Activated naive CD8-positive, alpha-beta T cell treated with anti-CD3 and anti-CD28 coated beads for 36 hours (primary cell): Measurements from ENCODE around the gene GALNT9. TPM values are rescaled to one million over a fixed set of nuclear protein-coding genes. Genes with fewer than 3 reads are reported as not detected.

Experiments used
- DNase-seq: peaks from one replicate; pipeline ENCODE4 v3.0.0; 2021
- H3K27ac Mint-ChIP-seq: one replicate; pipeline ENCODE4 v1.8.0; 2022; ENCODE audit warnings: mild to moderate bottlenecking, moderate library complexity, mixed read lengths
- H3K27me3 Mint-ChIP-seq: one replicate; pipeline ENCODE4 v1.8.0; 2022; ENCODE audit warnings: mild to moderate bottlenecking, mixed read lengths
- H3K36me3 Mint-ChIP-seq: one replicate; pipeline ENCODE4 v1.8.0; 2021; ENCODE audit warnings: mild to moderate bottlenecking, mixed read lengths
- H3K4me1 Mint-ChIP-seq: one replicate; pipeline ENCODE4 v1.8.0; 2021; ENCODE audit warnings: mixed read lengths
- H3K4me3 Mint-ChIP-seq: one replicate; pipeline ENCODE4 v1.8.0; 2022; ENCODE audit warnings: mild to moderate bottlenecking, moderate library complexity, mixed read lengths
- H3K9me3 Mint-ChIP-seq: one replicate; pipeline ENCODE4 v1.8.0; 2022; ENCODE audit warnings: mixed read lengths
- total RNA-seq, 2 experiments: library from RNA; stranded (reverse); gene quantifications; one replicate each; pipeline ENCODE4 v1.2.3, GENCODE V29; 2021

GALNT9 gene
- total RNA-seq, 2 experiments from 2014 or later = not detected

- Mint-ChIP-seq H3K9me3 (peaks cover 2% of the 10 kb centered on the region), H3K27me3 (peaks cover 3% of the 10 kb centered on the region), H3K4me3 (peak overlapping the region; percentile 53), H3K36me3 (peaks cover 5% of the 10 kb centered on the region), H3K27ac (no peak overlapping the region), H3K4me1 (peaks cover 31% of the 10 kb centered on the region)
- no peak for DNase-seq
Measured at GRCh38 chr12:132188451-132188901, 140.9 kb downstream of the GALNT9 start.

- H3K4me1 Mint-ChIP-seq = peaks cover 33% of the 10 kb centered on the region
- no peak overlapping the region for H3K27ac Mint-ChIP-seq
- DNase-seq = no peak
- H3K9me3 Mint-ChIP-seq = no peaks in the 10 kb centered on the region
- no peak overlapping the region for H3K4me3 Mint-ChIP-seq
- H3K27me3 Mint-ChIP-seq = peaks cover 3% of the 10 kb centered on the region
- peaks cover 1% of the 10 kb centered on the region for H3K36me3 Mint-ChIP-seq
Measured at GRCh38 chr12:132187646-132188450, 141.5 kb downstream of the GALNT9 start.

DNA sequence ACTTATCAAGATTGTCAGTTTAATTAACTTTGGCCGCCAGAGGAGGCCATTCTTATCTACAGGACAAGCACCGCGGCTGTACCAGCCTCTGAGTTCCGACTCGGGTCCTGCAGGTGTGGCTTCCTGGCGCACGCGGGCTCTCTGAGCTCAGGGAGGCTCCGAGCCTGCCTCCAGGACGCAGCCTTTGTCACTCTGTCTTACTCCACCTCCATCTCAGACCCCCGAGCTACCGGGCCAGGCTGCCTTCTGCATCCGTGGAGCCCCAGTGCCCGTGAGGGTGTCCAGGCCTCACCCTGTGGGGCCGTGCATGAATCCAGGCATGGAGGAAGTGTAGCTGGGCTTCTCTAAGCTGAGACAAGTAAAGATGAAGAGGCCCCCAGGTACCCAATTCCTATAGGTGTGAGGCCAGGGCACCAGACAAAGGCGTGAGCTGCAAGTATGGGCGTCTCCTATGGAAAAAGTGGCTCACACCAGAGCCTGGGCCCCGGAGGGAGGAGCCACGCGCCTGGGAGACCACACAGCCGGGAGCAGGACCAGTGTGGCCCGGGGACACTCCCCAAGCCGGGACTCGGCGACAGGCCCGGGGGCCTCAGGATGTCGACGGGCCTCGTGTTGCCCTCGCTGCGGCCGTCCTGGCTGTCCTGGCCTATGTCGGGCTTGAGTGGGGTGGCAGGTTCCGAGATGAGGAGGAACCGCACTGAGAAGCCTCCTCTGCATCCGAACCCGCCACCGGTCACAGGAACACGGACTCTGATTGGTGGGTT lies 142.3 kb downstream of the GALNT9 start:
- Mint-ChIP-seq H3K27ac (peak overlapping the region; percentile 89), H3K4me1 (peaks cover 33% of the 10 kb centered on the region), H3K36me3 (peaks cover 1% of the 10 kb centered on the region), H3K4me3 (peak overlapping the region; percentile 73), H3K9me3 (no peaks in the 10 kb centered on the region), H3K27me3 (peaks cover 3% of the 10 kb centered on the region)
- peak; percentile 48 for DNase-seq

- Mint-ChIP-seq H3K27me3 (peaks cover 3% of the 10 kb centered on the region), H3K4me1 (peaks cover 33% of the 10 kb centered on the region), H3K36me3 (peaks cover 1% of the 10 kb centered on the region), H3K9me3 (no peaks in the 10 kb centered on the region), H3K4me3 (peak overlapping the region; percentile 73), H3K27ac (peak overlapping the region; percentile 89)
- no peak for DNase-seq
Measured at GRCh38 chr12:132186208-132186856, 143.1 kb downstream of the GALNT9 start.

- Mint-ChIP-seq H3K9me3 (no peaks in the 10 kb centered on the region), H3K27me3 (peaks cover 3% of the 10 kb centered on the region), H3K36me3 (peaks cover 1% of the 10 kb centered on the region), H3K4me3 (peak overlapping the region; percentile 73), H3K4me1 (peaks cover 32% of the 10 kb centered on the region), H3K27ac (peak overlapping the region; percentile 89)
- DNase-seq = no peak
Measured at GRCh38 chr12:132185705-132186104, 143.7 kb downstream of the GALNT9 start.

DNA sequence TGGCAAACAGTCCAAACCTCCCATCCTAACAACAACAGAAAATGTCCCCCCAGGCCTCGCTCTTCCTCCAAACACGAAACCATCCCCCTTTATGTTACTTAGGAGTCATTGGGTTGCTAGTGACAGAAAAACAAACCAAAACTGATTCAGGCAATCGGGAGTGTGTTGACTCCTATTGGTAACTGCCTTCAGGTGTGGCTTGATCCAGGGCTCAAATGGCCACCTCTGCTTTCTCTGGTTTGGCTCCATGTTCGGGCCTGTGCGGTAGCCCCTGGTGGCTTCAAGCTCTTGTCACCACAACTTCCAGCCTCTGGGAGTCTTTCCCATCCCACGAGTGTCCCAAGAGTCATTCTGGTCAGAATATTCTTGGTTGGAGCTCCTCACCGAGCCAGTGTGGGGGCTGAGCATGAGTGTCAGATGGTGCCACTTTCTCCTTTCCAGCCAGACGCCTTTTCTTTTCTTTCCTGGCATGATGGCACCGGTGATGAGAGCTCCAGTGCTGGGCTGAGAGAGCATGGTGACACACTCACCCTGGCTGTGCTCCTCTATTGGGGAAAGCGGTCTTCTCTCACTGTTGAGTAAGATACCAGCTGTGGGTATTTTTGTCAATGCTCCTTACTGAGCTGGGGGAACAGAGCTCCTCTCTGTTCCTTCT lies 146.6 kb downstream of the GALNT9 start:
- no peak overlapping the region for H3K27ac Mint-ChIP-seq
- H3K4me1 Mint-ChIP-seq = peaks cover 39% of the 10 kb centered on the region
- peaks cover 3% of the 10 kb centered on the region for H3K27me3 Mint-ChIP-seq
- H3K4me3 Mint-ChIP-seq = no peak overlapping the region
- DNase-seq = no peak
- H3K9me3 Mint-ChIP-seq = no peaks in the 10 kb centered on the region
- H3K36me3 Mint-ChIP-seq = peaks cover 1% of the 10 kb centered on the region

DNA sequence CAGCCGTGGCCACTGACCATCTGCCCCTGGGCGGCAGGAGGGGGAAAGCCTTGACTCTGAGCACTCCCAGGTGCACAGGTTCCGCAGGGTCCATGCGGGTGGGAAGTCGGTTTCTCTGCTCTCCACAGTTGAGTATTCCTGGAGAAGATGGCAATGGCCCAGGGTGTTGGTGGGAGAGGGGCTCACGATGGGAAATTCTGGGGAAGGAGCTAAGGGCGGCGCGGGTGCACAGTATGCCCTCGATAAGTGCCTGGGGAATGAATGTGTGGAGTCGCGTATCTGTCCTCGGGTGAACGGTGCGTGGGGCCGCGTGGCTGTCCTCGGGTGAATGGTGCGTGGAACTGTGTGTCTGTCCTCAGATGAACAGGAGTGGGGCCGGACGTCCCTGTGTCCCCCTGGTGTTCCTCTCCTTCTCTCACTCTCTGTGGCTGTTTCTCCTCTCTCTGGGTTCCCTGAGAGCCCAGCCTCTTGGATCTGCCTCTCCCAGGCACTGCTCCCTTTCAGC lies 147.1 kb downstream of the GALNT9 start:
- Mint-ChIP-seq H3K4me3 (no peak overlapping the region), H3K4me1 (peaks cover 35% of the 10 kb centered on the region), H3K9me3 (no peaks in the 10 kb centered on the region), H3K27me3 (peaks cover 3% of the 10 kb centered on the region), H3K36me3 (peaks cover 1% of the 10 kb centered on the region), H3K27ac (no peak overlapping the region)
- DNase-seq = no peak

DNA sequence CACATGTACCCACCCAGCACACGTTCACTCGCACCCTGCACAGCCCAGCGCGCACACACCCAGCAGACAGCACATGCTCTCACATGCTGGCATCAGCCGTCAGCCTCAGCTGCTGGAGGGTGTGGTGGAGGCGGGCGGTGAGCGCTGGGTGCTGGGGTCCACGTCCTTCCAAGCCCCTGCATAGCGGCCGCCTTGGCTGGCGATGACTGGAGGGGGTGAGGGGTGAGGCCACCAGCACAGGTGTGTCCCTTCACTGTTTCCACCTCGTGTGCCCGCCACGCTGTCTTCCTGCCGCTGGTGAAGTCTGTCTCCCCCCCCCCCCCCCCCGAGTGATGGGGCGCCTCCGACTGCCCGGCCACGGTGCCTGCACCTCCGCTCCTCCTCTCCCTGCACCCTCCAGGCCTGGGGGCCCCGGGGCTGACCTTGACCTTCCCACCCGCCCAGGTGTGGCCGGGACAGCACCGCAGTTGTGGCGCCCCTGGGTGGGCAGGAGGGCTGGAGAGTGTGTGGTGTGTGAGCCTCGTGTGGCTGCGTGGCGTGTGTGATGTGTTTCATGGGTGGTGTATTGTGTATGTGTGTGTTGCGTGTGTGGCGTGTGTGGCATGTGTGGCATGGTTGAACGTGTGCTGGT lies 147.7 kb downstream of the GALNT9 start:
- Mint-ChIP-seq H3K9me3 (no peaks in the 10 kb centered on the region), H3K27ac (no peak overlapping the region), H3K4me3 (no peak overlapping the region), H3K4me1 (peaks cover 30% of the 10 kb centered on the region), H3K36me3 (peaks cover 1% of the 10 kb centered on the region), H3K27me3 (peaks cover 3% of the 10 kb centered on the region)
- DNase-seq = no peak

GRCh38 chr12:132180648-132181546 lies 148.5 kb downstream of the GALNT9 start:
- no peaks in the 10 kb centered on the region for H3K9me3 Mint-ChIP-seq
- DNase-seq = no peak
- H3K4me3 Mint-ChIP-seq = no peak overlapping the region
- H3K27ac Mint-ChIP-seq = no peak overlapping the region
- peaks cover 23% of the 10 kb centered on the region for H3K4me1 Mint-ChIP-seq
- H3K27me3 Mint-ChIP-seq = peaks cover 3% of the 10 kb centered on the region
- H3K36me3 Mint-ChIP-seq = no peaks in the 10 kb centered on the region

DNA sequence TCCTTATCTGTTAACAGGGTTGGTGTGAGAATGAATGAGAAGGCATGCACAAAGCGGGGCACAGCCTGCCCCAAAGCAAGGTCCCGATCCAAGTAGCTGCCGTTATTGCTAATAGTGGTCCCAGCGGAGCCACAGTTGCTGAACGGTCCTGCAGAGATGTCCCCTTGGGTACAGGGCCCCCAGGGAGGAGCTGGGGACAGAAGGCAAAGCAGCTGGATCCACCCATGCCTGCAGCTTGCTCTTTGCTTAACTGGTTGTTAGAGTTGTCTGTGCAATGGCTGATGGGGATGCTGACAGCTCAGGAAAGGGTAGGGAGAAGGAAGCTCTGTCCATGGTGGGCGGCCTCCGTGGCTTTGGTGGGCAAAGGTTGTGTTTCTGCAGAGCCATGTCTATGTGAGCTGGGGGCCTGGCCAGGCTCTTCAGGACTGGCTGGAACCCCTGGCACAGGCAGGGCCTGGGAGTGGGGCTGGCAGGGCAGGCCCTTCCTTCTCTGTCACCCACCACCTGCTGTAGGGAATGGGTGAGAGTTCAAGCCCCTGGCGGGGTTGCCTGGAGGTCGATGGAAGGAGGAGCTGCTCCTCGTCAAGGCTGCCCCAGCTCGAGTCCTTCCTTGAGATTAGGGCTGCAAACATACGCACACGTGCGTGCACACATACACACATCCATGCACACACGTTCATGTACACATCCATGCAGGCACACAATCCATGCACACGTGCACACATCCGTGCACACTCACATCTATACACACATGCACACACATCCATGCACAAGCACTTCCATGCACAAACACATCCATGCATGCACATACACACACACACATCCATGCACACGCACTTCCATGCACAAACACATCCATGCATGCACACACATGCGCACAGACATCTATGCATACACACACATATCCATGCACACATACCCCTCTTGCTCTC lies 149.7 kb downstream of the GALNT9 start:
- no peaks in the 10 kb centered on the region for H3K9me3 Mint-ChIP-seq

GRCh38 chr12:132178801-132179401 lies 150.5 kb downstream of the GALNT9 start:
- DNase-seq = peak; percentile 48

More for the DNA sequence above, 149.7 kb downstream of the GALNT9 start:
- Mint-ChIP-seq H3K4me3 (no peak overlapping the region), H3K36me3 (no peaks in the 10 kb centered on the region), H3K27ac (no peak overlapping the region), H3K4me1 (peaks cover 21% of the 10 kb centered on the region), H3K27me3 (peaks cover 2% of the 10 kb centered on the region)
- no peak for DNase-seq

GRCh38 chr12:132178316-132178715 lies 151.1 kb downstream of the GALNT9 start:
- H3K4me1 Mint-ChIP-seq = peaks cover 28% of the 10 kb centered on the region
- H3K36me3 Mint-ChIP-seq = no peaks in the 10 kb centered on the region
- peaks cover 8% of the 10 kb centered on the region for H3K27me3 Mint-ChIP-seq
- no peak overlapping the region for H3K27ac Mint-ChIP-seq
- H3K9me3 Mint-ChIP-seq = no peaks in the 10 kb centered on the region
- peak overlapping the region; percentile 56 for H3K4me3 Mint-ChIP-seq
- no peak for DNase-seq

More at GRCh38 chr12:132178801-132179401, 150.5 kb downstream of the GALNT9 start:
- Mint-ChIP-seq H3K4me1 (peaks cover 25% of the 10 kb centered on the region), H3K27ac (peak overlapping the region; percentile 59), H3K27me3 (peaks cover 7% of the 10 kb centered on the region), H3K9me3 (no peaks in the 10 kb centered on the region), H3K4me3 (peak overlapping the region; percentile 56), H3K36me3 (no peaks in the 10 kb centered on the region)
